ENCODE data around the gene RCCD1.

RCCD1 gene

DNA sequence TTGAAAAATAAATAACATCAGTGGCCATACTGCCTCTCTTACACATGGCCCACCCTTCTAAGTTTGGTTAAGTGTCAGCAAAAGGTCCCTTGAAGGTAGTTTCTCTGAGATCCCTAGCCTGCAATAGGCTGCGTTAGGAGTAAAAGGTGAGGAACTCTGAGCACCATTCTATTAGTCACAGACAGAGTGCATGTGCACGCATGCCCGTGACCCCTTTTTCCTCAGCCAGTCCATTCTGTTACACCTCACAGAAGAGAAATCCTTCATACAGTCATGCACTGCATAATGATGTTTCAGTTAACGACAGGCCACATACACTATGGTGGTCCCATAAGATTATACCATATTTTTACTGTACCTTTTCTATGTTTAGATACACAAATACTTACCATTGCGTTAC, 12.5 kb downstream of the RCCD1 start:
- Histone ChIP-seq H3K79me2 (ENCODE audit: control insufficient read depth, insufficient read depth, low read length) (no peaks in the 10 kb centered on the region), H3K4me1 (ENCODE audit: control insufficient read depth, low read depth, low read length) (no peaks in the 10 kb centered on the region), H2BK5ac (ENCODE audit: low read length) (no peak overlapping the region), H4K8ac (ENCODE audit: low read depth, low read length) (no peak overlapping the region), H3K56ac (ENCODE audit: low read length) (no peak overlapping the region), H2BK15ac (replicated peaks; ENCODE audit: low read depth) (no peak overlapping the region), H3K4me3 (ENCODE audit: low read length) (no peak overlapping the region), H3K4me2 (ENCODE audit: low read length) (no peak overlapping the region), H3K36me3 (ENCODE audit: control insufficient read depth, insufficient read depth, low read length) (peaks cover 27% of the 10 kb centered on the region), H2BK120ac (ENCODE audit: low read depth, low read length) (no peak overlapping the region), H3K9ac (ENCODE audit: low read length) (no peak overlapping the region), H4K5ac (ENCODE audit: low read length) (no peak overlapping the region), H3K79me1 (ENCODE audit: low read length) (no peaks in the 10 kb centered on the region), H3K18ac (ENCODE audit: low read length) (no peak overlapping the region), H3K27ac (ENCODE audit: low read depth, low read length) (no peak overlapping the region), H3K23ac (ENCODE audit: low read length) (no peak overlapping the region), H3K4ac (ENCODE audit: low read depth, low read length) (no peak overlapping the region), H2AK5ac (ENCODE audit: low read length) (no peak overlapping the region), H3K27me3 (ENCODE audit: insufficient read depth, low read length, poor library complexity) (no peaks in the 10 kb centered on the region)
- WGBS (ENCODE audit: extremely low coverage, insufficient coverage, low lambda C conversion rate), result no CpG with 5 or more reads among the region's 5 CpGs
- DNase-seq, result no peak

DNA sequence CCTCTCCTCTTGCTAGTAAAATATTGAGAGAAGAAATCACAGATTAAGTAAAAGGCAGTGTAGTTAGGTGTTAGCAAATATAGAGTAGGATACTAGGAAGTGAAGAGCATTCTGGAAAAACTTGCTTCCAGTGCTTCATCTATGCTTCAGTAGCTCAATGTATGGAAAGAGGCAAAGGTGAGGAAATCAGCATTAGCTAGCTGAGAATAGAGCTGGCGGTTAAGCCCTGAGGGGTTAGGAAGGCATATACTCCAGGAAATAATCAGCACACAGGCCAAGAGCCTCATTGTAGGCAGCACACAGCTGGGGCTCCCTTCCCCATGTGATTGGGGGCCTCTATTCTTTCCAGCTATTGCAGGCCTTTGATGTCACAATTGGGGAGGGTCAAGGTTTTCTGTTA, 13.8 kb downstream of the RCCD1 start:
- no peak overlapping the region for H2BK15ac ChIP-seq (replicated peaks; ENCODE audit: low read depth)
- H2BK5ac ChIP-seq (ENCODE audit: low read length), result no peak overlapping the region
- H3K4ac ChIP-seq (ENCODE audit: low read depth, low read length), result no peak overlapping the region
- no peak overlapping the region for H3K9ac ChIP-seq (ENCODE audit: low read length)
- no peaks in the 10 kb centered on the region for H3K79me2 ChIP-seq (ENCODE audit: control insufficient read depth, insufficient read depth, low read length)
- no peak overlapping the region for H3K23ac ChIP-seq (ENCODE audit: low read length)
- no CpG with 5 or more reads among the region's 1 CpG for WGBS (ENCODE audit: extremely low coverage, insufficient coverage, low lambda C conversion rate)
- H2AK5ac ChIP-seq (ENCODE audit: low read length), result no peak overlapping the region
- H3K56ac ChIP-seq (ENCODE audit: low read length), result no peak overlapping the region
- H4K8ac ChIP-seq (ENCODE audit: low read depth, low read length), result no peak overlapping the region
- no peak overlapping the region for H3K4me3 ChIP-seq (ENCODE audit: low read length)
- H3K27me3 ChIP-seq (ENCODE audit: insufficient read depth, low read length, poor library complexity), result no peaks in the 10 kb centered on the region
- H2BK120ac ChIP-seq (ENCODE audit: low read depth, low read length), result no peak overlapping the region
- H3K36me3 ChIP-seq (ENCODE audit: control insufficient read depth, insufficient read depth, low read length), result peaks cover 32% of the 10 kb centered on the region
- no peak overlapping the region for H4K5ac ChIP-seq (ENCODE audit: low read length)
- H3K79me1 ChIP-seq (ENCODE audit: low read length), result no peaks in the 10 kb centered on the region
- no peak overlapping the region for H3K18ac ChIP-seq (ENCODE audit: low read length)
- H3K27ac ChIP-seq (ENCODE audit: low read depth, low read length), result no peak overlapping the region
- no peak for DNase-seq
- H3K4me2 ChIP-seq (ENCODE audit: low read length), result no peak overlapping the region
- no peaks in the 10 kb centered on the region for H3K4me1 ChIP-seq (ENCODE audit: control insufficient read depth, low read depth, low read length)

DNA sequence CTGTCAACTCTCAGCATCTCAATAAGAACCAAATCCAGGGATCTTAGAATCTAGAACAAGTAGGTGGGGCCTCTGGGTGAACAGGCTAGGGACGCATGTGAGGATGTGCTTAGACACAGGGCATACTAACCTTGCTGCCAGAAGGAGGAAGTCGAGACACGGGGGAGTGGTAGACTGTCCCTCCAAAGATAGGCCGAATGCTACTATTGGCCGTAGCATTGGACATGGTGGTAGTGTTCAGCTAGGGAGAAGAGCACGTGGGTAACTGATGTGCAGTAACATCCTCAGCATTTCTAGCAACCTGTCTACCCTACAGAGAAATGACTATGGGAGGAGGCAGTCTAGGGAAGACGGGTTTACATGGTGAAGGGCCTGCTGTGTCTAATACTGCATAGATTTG, 15.6 kb downstream of the RCCD1 start:
- Histone ChIP-seq H2BK120ac (ENCODE audit: low read depth, low read length) (no peak overlapping the region), H2BK5ac (ENCODE audit: low read length) (no peak overlapping the region), H3K27me3 (ENCODE audit: insufficient read depth, low read length, poor library complexity) (no peaks in the 10 kb centered on the region), H4K8ac (ENCODE audit: low read depth, low read length) (no peak overlapping the region), H3K4me3 (ENCODE audit: low read length) (no peak overlapping the region), H3K36me3 (ENCODE audit: control insufficient read depth, insufficient read depth, low read length) (peaks cover 33% of the 10 kb centered on the region), H2BK15ac (replicated peaks; ENCODE audit: low read depth) (no peak overlapping the region), H3K4ac (ENCODE audit: low read depth, low read length) (no peak overlapping the region), H3K79me2 (ENCODE audit: control insufficient read depth, insufficient read depth, low read length) (no peaks in the 10 kb centered on the region), H3K56ac (ENCODE audit: low read length) (no peak overlapping the region), H4K5ac (ENCODE audit: low read length) (no peak overlapping the region), H3K9ac (ENCODE audit: low read length) (no peak overlapping the region), H3K4me2 (ENCODE audit: low read length) (no peak overlapping the region), H3K18ac (ENCODE audit: low read length) (no peak overlapping the region), H3K4me1 (ENCODE audit: control insufficient read depth, low read depth, low read length) (no peaks in the 10 kb centered on the region), H3K79me1 (ENCODE audit: low read length) (no peaks in the 10 kb centered on the region), H2AK5ac (ENCODE audit: low read length) (no peak overlapping the region), H3K23ac (ENCODE audit: low read length) (no peak overlapping the region), H3K27ac (ENCODE audit: low read depth, low read length) (no peak overlapping the region)
- DNase-seq, result no peak
- WGBS (ENCODE audit: extremely low coverage, insufficient coverage, low lambda C conversion rate), result no CpG with 5 or more reads among the region's 7 CpGs

DNA sequence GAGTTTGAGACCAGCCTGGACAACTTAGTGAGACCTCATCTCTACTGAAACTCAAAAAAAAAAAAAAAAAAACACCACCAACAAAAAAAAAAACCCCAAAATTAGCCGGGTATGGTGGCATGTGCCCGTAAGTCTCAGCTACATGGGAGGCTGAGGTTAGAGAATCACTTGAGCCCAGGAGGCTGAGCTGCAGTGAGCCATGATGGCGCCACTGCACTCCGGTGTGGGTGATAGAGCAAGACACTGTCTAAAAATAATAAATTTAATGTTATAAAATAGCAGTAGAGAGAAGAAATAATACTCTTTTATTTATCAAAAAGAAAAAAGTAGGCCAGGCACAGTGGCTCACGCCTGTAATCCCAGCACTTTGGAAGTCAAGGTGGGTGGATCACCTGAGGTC, 17.4 kb downstream of the RCCD1 start:
- Histone ChIP-seq H3K4me2 (ENCODE audit: low read length) (no peak overlapping the region), H3K79me1 (ENCODE audit: low read length) (no peaks in the 10 kb centered on the region), H3K23ac (ENCODE audit: low read length) (no peak overlapping the region), H3K56ac (ENCODE audit: low read length) (no peak overlapping the region), H2AK5ac (ENCODE audit: low read length) (no peak overlapping the region), H3K18ac (ENCODE audit: low read length) (no peak overlapping the region), H2BK5ac (ENCODE audit: low read length) (no peak overlapping the region), H3K27ac (ENCODE audit: low read depth, low read length) (no peak overlapping the region), H3K4ac (ENCODE audit: low read depth, low read length) (no peak overlapping the region), H3K4me3 (ENCODE audit: low read length) (no peak overlapping the region), H3K9ac (ENCODE audit: low read length) (no peak overlapping the region), H2BK120ac (ENCODE audit: low read depth, low read length) (no peak overlapping the region), H3K36me3 (ENCODE audit: control insufficient read depth, insufficient read depth, low read length) (peaks cover 30% of the 10 kb centered on the region), H3K4me1 (ENCODE audit: control insufficient read depth, low read depth, low read length) (no peaks in the 10 kb centered on the region), H3K79me2 (ENCODE audit: control insufficient read depth, insufficient read depth, low read length) (no peaks in the 10 kb centered on the region), H3K27me3 (ENCODE audit: insufficient read depth, low read length, poor library complexity) (no peaks in the 10 kb centered on the region), H4K8ac (ENCODE audit: low read depth, low read length) (no peak overlapping the region), H4K5ac (ENCODE audit: low read length) (no peak overlapping the region), H2BK15ac (replicated peaks; ENCODE audit: low read depth) (no peak overlapping the region)
- WGBS (ENCODE audit: extremely low coverage, insufficient coverage, low lambda C conversion rate), result no CpG with 5 or more reads among the region's 5 CpGs
- no peak for DNase-seq

DNA sequence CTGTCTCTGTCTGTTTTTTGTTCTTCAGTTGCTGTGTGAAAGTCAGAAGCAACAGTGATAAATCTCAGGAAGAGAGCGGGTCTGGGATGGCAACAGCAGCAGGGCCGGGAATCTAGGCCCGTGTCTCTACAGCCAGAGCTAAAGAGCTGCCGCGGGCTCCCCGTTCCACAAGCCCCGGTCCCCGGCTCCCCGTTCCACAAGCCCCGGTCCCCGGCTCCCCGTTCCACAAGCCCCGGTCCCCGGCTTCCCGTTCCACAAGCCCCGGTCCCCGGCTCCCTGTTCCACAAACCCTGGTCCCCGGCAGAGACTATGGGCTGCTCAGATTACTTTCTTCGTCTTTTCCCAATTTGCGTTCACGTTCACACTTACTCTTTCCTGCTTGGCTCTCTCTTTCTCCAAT, 19.5 kb downstream of the RCCD1 start:
- WGBS (ENCODE audit: extremely low coverage, insufficient coverage, low lambda C conversion rate), result no CpG with 5 or more reads among the region's 21 CpGs
- Histone ChIP-seq H3K18ac (ENCODE audit: low read length) (no peak overlapping the region), H3K56ac (ENCODE audit: low read length) (no peak overlapping the region), H2BK5ac (ENCODE audit: low read length) (no peak overlapping the region), H3K79me1 (ENCODE audit: low read length) (no peaks in the 10 kb centered on the region), H3K23ac (ENCODE audit: low read length) (no peak overlapping the region), H2BK15ac (replicated peaks; ENCODE audit: low read depth) (no peak overlapping the region), H3K4me1 (ENCODE audit: control insufficient read depth, low read depth, low read length) (no peaks in the 10 kb centered on the region), H3K27ac (ENCODE audit: low read depth, low read length) (no peak overlapping the region), H2AK5ac (ENCODE audit: low read length) (no peak overlapping the region), H4K5ac (ENCODE audit: low read length) (no peak overlapping the region), H3K36me3 (ENCODE audit: control insufficient read depth, insufficient read depth, low read length) (peaks cover 26% of the 10 kb centered on the region), H3K4ac (ENCODE audit: low read depth, low read length) (no peak overlapping the region), H3K4me2 (ENCODE audit: low read length) (no peak overlapping the region), H3K27me3 (ENCODE audit: insufficient read depth, low read length, poor library complexity) (no peaks in the 10 kb centered on the region), H3K79me2 (ENCODE audit: control insufficient read depth, insufficient read depth, low read length) (no peaks in the 10 kb centered on the region), H3K9ac (ENCODE audit: low read length) (no peak overlapping the region), H3K4me3 (ENCODE audit: low read length) (no peak overlapping the region), H4K8ac (ENCODE audit: low read depth, low read length) (no peak overlapping the region), H2BK120ac (ENCODE audit: low read depth, low read length) (no peak overlapping the region)
- DNase-seq, result no peak

DNA sequence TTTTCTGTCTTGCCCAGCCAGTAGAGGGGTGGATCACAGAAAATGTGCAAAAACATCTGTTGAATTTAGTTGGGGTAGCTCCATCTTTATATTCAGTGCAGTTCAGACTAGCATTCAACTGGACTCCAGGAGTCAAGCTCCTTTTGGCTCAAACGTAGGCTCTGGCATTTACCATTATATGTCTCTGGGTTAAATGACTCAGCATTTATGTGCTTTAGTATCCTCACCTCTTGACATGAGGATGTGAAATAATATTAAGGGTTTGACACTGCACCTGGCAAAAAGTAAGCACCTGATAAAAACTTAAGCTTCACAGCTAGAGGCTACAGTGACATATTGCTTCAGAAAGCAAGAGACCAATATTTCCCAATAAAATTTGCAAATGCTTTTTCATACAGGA, 24.9 kb downstream of the RCCD1 start:
- H4K8ac ChIP-seq (ENCODE audit: low read depth, low read length), result no peak overlapping the region
- peaks cover 29% of the 10 kb centered on the region for H3K36me3 ChIP-seq (ENCODE audit: control insufficient read depth, insufficient read depth, low read length)
- no CpG with 5 or more reads among the region's 1 CpG for WGBS (ENCODE audit: extremely low coverage, insufficient coverage, low lambda C conversion rate)

More for the DNA sequence above, 24.9 kb downstream of the RCCD1 start:
- Histone ChIP-seq H3K4me3 (ENCODE audit: low read length) (no peak overlapping the region), H3K18ac (ENCODE audit: low read length) (no peak overlapping the region), H3K4ac (ENCODE audit: low read depth, low read length) (no peak overlapping the region), H3K27ac (ENCODE audit: low read depth, low read length) (no peak overlapping the region), H3K27me3 (ENCODE audit: insufficient read depth, low read length, poor library complexity) (no peaks in the 10 kb centered on the region), H2BK15ac (replicated peaks; ENCODE audit: low read depth) (no peak overlapping the region), H3K56ac (ENCODE audit: low read length) (no peak overlapping the region), H2BK120ac (ENCODE audit: low read depth, low read length) (no peak overlapping the region), H3K4me2 (ENCODE audit: low read length) (no peak overlapping the region), H2BK5ac (ENCODE audit: low read length) (no peak overlapping the region), H4K5ac (ENCODE audit: low read length) (no peak overlapping the region), H3K23ac (ENCODE audit: low read length) (no peak overlapping the region), H3K79me1 (ENCODE audit: low read length) (peaks cover 7% of the 10 kb centered on the region), H3K79me2 (ENCODE audit: control insufficient read depth, insufficient read depth, low read length) (peaks cover 5% of the 10 kb centered on the region), H3K4me1 (ENCODE audit: control insufficient read depth, low read depth, low read length) (no peaks in the 10 kb centered on the region), H3K9ac (ENCODE audit: low read length) (no peak overlapping the region), H2AK5ac (ENCODE audit: low read length) (no peak overlapping the region)
- no peak for DNase-seq
